T-helper 22 cell (primary cell): ENCODE results near the gene CD93.

Experiments
- DNase-seq: peaks from one replicate; pipeline ENCODE4 v3.0.0-alpha.2; 2020; ENCODE audit warnings: low read depth

The CD93 gene

DNA sequence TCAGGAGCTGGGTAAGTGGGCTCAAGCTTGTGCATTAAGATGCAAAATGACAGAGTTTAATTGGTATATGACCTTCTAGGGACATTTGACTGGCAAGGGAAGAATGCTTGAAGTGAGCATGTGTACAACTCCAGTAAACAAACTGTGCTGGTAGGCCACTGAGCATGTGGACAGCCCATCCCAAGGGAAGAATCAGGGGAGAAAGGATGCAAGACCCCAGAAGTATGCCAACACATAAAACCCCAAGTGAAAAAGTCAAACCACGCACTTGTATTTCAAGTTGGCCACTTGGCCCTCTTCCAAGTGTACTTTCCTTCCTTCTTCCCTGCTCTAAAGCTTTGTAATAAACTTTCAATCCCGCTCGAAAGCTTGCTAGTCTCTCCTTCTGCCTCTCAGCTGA lies 26.3 kb downstream of the CD93 start:
- DNase-seq, result no peak

DNA sequence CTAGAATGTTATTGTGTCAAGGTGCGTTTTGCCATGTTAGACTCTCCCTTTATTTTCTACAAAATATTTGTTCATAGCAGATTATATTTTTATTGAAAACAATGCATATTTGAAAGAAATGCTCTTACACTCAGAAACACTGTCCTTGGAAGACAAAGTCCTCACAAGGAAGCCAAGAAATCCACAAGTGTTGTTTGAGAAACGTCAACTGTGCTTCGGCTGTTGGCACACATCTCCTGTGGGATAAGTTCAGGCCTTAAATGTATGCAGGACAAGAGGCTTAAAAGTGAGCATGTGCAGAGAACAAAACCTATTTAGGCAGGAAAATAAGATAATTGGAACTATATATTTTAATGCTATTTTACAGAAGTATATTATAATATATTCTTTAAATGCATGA lies 27.1 kb downstream of the CD93 start:
- no peak for DNase-seq

GRCh38 chr20:23058240-23058639 lies 27.9 kb downstream of the CD93 start:
- no peak for DNase-seq

- no peak for DNase-seq
Measured at GRCh38 chr20:23052904-23053303, 33.2 kb downstream of the CD93 start.

GRCh38 chr20:23050847-23051627 lies 35.1 kb downstream of the CD93 start:
- DNase-seq, result no peak

- DNase-seq, result no peak
Measured at GRCh38 chr20:23050076-23050838, 35.9 kb downstream of the CD93 start.

DNA sequence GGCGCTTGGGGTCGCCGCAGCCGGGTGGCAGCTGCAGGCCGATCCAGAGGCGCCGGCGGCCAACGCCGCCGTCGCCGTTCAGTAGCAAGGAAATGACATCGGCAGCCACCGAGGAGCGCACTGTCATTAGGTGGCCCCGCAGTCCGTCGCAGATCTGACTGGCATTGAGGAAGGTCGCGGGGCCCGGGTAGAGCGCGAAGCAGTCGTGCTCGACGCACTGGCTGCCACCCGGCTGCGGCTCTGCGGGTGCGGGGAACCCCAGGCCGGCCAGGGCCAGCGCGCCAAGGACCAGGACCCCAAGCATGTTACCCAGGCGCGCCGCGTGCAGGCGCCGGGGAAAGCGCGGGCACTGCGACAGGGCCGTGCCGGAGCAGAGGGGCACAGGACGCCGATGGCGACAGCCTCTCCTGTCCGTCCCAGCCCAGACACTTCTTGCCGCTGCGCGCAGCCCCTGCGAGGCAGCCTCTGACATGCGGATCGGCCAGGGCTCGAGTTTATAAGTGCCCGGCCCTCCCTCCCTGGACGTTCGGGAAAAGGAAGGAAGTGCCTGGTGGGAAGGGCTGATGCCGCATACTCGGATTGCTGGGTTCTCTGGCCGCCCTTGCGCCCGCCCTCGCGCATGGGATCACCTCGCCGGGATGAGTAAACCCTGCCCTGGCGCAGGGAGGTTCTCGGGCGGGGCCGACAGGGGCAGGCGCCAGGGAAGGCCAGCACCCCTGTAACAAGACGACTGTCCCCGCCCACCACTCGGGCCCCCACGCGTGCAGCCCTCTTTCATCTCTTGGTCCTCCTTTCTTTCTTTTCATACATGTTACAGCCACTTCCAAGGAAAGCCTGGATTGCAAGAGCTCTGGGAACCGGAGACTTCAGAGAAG lies 36.7 kb downstream of the CD93 start, which contains the start of gene THBD:
Gene THBD, minus strand, starts transcription at position 472 of the 875 bp plus-strand sequence. Its CDS starts 168 bp downstream, at position 304.
- no peak for DNase-seq

- DNase-seq, result no peak
Measured at GRCh38 chr20:23048283-23049200, 37.6 kb downstream of the CD93 start.

DNA sequence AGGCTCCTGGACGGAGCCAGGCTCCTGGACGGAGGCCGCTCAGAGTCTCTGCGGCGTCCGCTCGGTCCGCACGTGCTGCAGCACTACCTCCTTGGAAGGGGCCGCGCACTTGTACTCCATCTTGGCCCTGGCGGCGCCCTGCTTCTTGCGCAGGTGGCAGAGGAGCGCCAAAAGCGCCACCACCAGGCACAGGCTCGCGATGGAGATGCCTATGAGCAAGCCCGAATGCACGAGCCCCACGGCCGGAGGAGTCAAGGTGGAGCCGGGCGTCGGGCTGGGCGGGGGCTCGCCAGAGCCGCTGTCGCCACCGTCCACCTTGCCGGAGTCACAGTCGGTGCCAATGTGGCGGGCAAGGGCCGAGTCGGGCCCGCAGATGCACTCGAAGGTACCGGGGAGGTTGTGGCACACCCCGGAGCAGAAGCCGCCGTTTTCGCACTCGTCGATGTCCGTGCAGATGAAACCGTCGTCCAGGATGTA lies 38.3 kb downstream of the CD93 start:
- DNase-seq, result no peak

DNA sequence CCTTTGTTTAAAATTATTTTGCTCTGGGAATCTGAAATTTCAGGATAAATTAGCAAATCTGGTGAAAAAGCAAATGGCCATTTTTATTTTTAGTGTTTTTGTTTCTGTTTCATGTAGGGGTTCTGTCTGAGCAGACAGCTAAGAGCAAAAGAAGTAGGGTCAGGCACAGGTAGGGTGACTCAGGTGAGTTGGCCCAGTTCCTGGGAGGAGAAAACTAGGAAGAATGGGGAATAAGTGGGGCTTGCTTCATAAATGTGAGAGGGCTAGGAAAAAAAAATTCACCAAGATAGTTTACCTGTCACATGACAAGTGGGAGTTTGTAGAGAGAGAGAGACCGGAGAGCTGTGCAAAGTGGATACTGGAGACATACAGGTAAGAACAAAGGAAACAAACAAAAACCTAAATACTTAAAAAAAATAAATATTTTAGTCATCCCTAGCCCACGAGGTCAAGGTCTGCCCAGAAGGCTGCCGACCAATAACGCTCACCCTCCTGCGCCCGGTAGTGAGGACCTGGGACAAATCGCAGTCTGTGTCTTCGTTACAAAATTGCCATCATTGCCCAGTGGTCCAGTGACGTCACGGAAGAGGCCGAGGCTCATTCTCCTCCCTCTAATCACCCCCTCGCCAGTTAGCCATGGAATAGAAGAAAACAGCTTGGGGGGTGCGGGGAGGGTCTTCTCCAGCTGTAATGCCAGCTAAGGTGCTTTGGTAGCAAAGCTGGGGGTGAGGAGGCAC lies 39.0 kb downstream of the CD93 start:
- DNase-seq, result no peak

GRCh38 chr20:23046431-23046830 lies 39.7 kb downstream of the CD93 start:
- DNase-seq, result no peak

GRCh38 chr20:23043376-23043775 lies 42.7 kb downstream of the CD93 start:
- DNase-seq, result no peak

DNA sequence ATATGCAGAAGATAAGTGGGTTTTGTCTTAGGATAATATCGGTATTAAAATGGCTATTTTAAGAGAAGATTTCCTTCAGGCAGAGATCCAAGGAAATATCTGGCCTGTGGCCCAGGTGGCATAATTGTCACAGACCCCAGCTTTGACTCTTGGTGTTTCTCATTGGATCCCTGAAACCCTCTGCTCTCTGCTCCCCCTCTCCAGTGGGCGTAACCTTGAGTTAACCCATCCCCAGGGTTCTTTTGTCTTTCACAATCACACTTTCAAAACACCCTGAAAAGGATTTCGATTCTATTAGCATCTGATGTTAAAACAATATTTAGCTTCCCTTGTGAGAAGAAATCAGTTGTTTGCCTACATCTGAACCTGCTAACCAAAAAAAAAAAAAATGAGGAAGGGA lies 43.9 kb downstream of the CD93 start:
- DNase-seq, result no peak

DNA sequence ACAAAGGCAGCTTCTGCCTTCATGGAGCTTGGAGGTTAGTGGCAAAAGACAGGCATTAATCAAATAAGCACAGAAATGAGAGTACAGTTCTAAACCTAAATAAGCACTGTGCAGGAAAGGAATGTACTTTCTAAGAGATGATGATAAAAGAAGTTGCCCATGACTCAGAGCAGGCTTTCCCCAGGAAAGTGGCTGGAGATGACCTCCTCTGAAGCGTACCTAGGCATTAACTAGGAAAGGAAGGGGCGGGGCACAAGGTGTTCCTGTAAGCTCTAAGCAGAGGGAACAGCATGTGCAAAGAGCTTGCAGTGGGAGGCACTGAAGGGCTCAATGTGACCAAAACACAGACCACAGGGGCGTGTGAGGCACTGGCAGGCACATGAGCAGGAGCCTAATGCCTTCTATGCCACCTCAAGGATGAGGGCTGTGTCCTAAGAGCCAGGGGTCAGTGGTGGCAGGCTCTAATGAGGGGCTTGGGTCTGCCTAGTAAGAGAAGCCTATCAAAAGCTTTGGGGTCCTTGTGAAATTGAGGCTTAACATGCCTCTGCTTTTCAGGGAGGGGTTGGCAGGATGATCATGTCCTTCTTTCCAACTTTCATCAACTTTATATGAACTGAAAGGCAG lies 46.1 kb downstream of the CD93 start:
- no peak for DNase-seq

- no peak for DNase-seq
Measured at GRCh38 chr20:23039136-23039875, 46.8 kb downstream of the CD93 start.

GRCh38 chr20:23037017-23037481 lies 49.1 kb downstream of the CD93 start:
- no peak for DNase-seq

- no peak for DNase-seq
Measured at GRCh38 chr20:23036371-23036770, 49.8 kb downstream of the CD93 start.

DNA sequence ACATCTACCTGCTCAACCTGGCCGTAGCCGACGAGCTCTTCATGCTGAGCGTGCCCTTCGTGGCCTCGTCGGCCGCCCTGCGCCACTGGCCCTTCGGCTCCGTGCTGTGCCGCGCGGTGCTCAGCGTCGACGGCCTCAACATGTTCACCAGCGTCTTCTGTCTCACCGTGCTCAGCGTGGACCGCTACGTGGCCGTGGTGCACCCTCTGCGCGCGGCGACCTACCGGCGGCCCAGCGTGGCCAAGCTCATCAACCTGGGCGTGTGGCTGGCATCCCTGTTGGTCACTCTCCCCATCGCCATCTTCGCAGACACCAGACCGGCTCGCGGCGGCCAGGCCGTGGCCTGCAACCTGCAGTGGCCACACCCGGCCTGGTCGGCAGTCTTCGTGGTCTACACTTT lies 50.4 kb downstream of the CD93 start:
- no peak for DNase-seq
